GM12878 (cell line): ENCODE measurements around the gene MPP2. TPM values are rescaled to one million over a fixed set of nuclear protein-coding genes. Genes with fewer than 3 reads are reported as not detected.

ENCODE experiments used
- ATAC-seq: fragments of 200-7000 bp; cut with Tn5 transposase; 3 replicates; pipeline ENCODE4 v1.9.1; 2020; ENCODE audit warnings: mild to moderate bottlenecking, moderate library complexity
- BruUV-seq: library from RNA; stranded (reverse); fragments of 400-500 nt; replicated peaks from 2 replicates; lab custom pipeline; 2021; lab: Mats Ljungman, UMichigan
- CTCF ChIA-PET: fragments of 300-600 bp; sonication (Branson Sonifier 250); formaldehyde crosslinking; extraction: SDS; loops from one replicate; lab custom pipeline; 2021; ENCODE audit warnings: inconsistent platforms; lab: Yijun Ruan, JAX
- POLR2A ChIA-PET: fragments of 350-600 bp; formaldehyde crosslinking; extraction: SDS; loops from one replicate; lab custom pipeline; 2021; ENCODE audit warnings: inconsistent platforms; lab: Charles Lee
- RAD21 ChIA-PET: fragments of 300-600 bp; sonication (Branson Sonifier 250); formaldehyde crosslinking; loops from one replicate; lab custom pipeline; 2023; ENCODE audit warnings: antibody characterized with exemption; ENCODE audit not compliant: unreplicated experiment; lab: Charles Lee
- SMC1A ChIA-PET: fragments of 300-600 bp; sonication (Branson Sonifier 250); formaldehyde crosslinking; loops from one replicate; lab custom pipeline; 2023; ENCODE audit not compliant: unreplicated experiment, uncharacterized antibody; lab: Charles Lee
- DNase-seq: peaks from one replicate; pipeline ENCODE4 v3.0.0-alpha.2; 2011; ENCODE audit warnings: low read depth, low spot score
- FAIRE-seq: peaks from 3 replicates; lab custom pipeline; 2011; peaks lifted over from hg19 to GRCh38; lab: Jason Lieb, UNC
- H2AFZ ChIP-seq: 2 replicates; pipeline ENCODE4 v1.6.0; 2011; ENCODE audit warnings: low read depth, low read length, control low read depth; ENCODE audit not compliant: control insufficient read depth
- H3K27ac ChIP-seq: 2 replicates; pipeline ENCODE4 v1.5.1; 2011; ENCODE audit warnings: control low read depth; ENCODE audit not compliant: control insufficient read depth, insufficient read depth
- H3K27me3 ChIP-seq, 2 experiments: replicated peaks in 1 of 2; 2 replicates each; pipeline versions ENCODE4 v1.6.0 to v1.6.1; 2011; ENCODE audit warnings: low read length in 1 of 2; ENCODE audit not compliant: control insufficient read depth in 2 of 2, insufficient read depth in 2 of 2
- H3K36me3 ChIP-seq, 2 experiments: 2 replicates each; pipeline ENCODE4 v1.5.1; 2011; ENCODE audit warnings: low read length in 1 of 2; ENCODE audit not compliant: control insufficient read depth in 2 of 2, insufficient read depth in 2 of 2
- H3K4me1 ChIP-seq: 2 replicates; pipeline ENCODE4 v1.6.1; 2011; ENCODE audit warnings: mild to moderate bottlenecking, low read length, moderate library complexity, mixed read lengths; ENCODE audit not compliant: control insufficient read depth, insufficient read depth
- H3K4me2 ChIP-seq: 2 replicates; pipeline ENCODE4 v1.6.0; 2011; ENCODE audit warnings: control low read depth; ENCODE audit not compliant: control insufficient read depth, insufficient read depth
- H3K4me3 ChIP-seq: fragments of 200-600 bp; sonication (generic); 2 replicates; pipeline ENCODE4 v1.5.1; 2016
- H3K79me2 ChIP-seq: 2 replicates; pipeline ENCODE4 v1.6.0; 2011; ENCODE audit warnings: low read length; ENCODE audit not compliant: control insufficient read depth, insufficient read depth
- H3K9ac ChIP-seq: 2 replicates; pipeline ENCODE4 v1.8.0; 2011; ENCODE audit warnings: low read length, control low read depth, mixed read lengths; ENCODE audit not compliant: control insufficient read depth, insufficient read depth
- H3K9me3 ChIP-seq: replicated peaks from 3 replicates; pipeline ENCODE4 v1.5.1; 2011; ENCODE audit warnings: mild to moderate bottlenecking, low read length; ENCODE audit not compliant: control insufficient read depth, insufficient read depth
- H4K20me1 ChIP-seq: 2 replicates; pipeline ENCODE4 v1.6.0; 2011; ENCODE audit not compliant: control insufficient read depth, insufficient read depth
- ASH2L ChIP-seq: fragments of 300-600, 200-600 bp; sonication (generic); IDR thresholded peaks from 2 replicates; pipeline ENCODE4 v1.6.1; 2017; ENCODE audit warnings: low read depth, mild to moderate bottlenecking, borderline replicate concordance
- ATF7 ChIP-seq: fragments of 450-650 bp; IDR thresholded peaks from 2 replicates; pipeline ENCODE4 v1.6.1; 2016; ENCODE audit warnings: low read depth, mild to moderate bottlenecking
- ETV6 ChIP-seq, 2 experiments: fragments of 450-650 bp in 1 of 2; IDR thresholded peaks in 1 of 2; conservative IDR thresholded peaks in 1 of 2; 2 replicates each; pipeline ENCODE4 v1.6.1; 2014; ENCODE audit warnings: antibody characterized with exemption in 1 of 2, borderline replicate concordance in 1 of 2, low read depth in 1 of 2, mild to moderate bottlenecking in 1 of 2, moderate library complexity in 1 of 2
- GABPA ChIP-seq: IDR thresholded peaks from 2 replicates; pipeline ENCODE4 v1.6.1; 2014; ENCODE audit warnings: antibody characterized with exemption, low read depth, mild to moderate bottlenecking, inconsistent platforms
- POLR2AphosphoS5 ChIP-seq: IDR thresholded peaks from 2 replicates; pipeline ENCODE4 v1.6.1; 2011; ENCODE audit warnings: mild to moderate bottlenecking, low read length, inconsistent platforms
- RB1 ChIP-seq: fragments of 450-650 bp; formaldehyde crosslinking; IDR thresholded peaks from 2 replicates; pipeline ENCODE4 v1.6.1; 2017; ENCODE audit warnings: mild to moderate bottlenecking, borderline replicate concordance
- RBBP5 ChIP-seq: fragments of 200-600 bp; sonication (generic); conservative IDR thresholded peaks from 2 replicates; pipeline ENCODE4 v1.6.1; 2016
- SIX5 ChIP-seq: IDR thresholded peaks from 2 replicates; pipeline ENCODE4 v1.6.1; 2011; ENCODE audit warnings: mild to moderate bottlenecking, low read depth, low read length, moderate library complexity; ENCODE audit not compliant: severe bottlenecking
- SPI1 ChIP-seq: IDR thresholded peaks from 2 replicates; pipeline ENCODE4 v1.6.1; 2011; ENCODE audit warnings: low read depth, mild to moderate bottlenecking, low read length, moderate library complexity, borderline replicate concordance; ENCODE audit not compliant: insufficient read depth
- TCF3 ChIP-seq: IDR thresholded peaks from 2 replicates; pipeline ENCODE4 v1.6.1; 2012; ENCODE audit warnings: low read depth, mild to moderate bottlenecking, low read length, borderline replicate concordance; ENCODE audit not compliant: insufficient read depth
- TCF7 ChIP-seq: IDR thresholded peaks from 2 replicates; pipeline ENCODE4 v1.6.1; 2014; ENCODE audit warnings: antibody characterized with exemption, borderline replicate concordance
- YY1 ChIP-seq: IDR thresholded peaks from 2 replicates; pipeline ENCODE4 v1.6.1; 2011; ENCODE audit warnings: low read depth, mild to moderate bottlenecking, low read length
- WGBS: methylation state at CpG from one replicate; pipeline ENCODE4 v1.1.6; 2016; ENCODE audit warnings: low lambda C conversion rate; ENCODE audit not compliant: insufficient replicate concordance, insufficient coverage; ENCODE audit errors: missing lambda C conversion rate; 5-methylcytosine and 5-hydroxymethylcytosine counted together
- in situ Hi-C: fragments of 300-500 bp; cut with MboI; formaldehyde crosslinking; loops from 9 replicates; pipeline ENCODE4 v1.14.3; 2018; ENCODE audit warnings: mixed read lengths
- intact Hi-C: fragments of 100-400 bp; cut with micrococcal nuclease; formaldehyde crosslinking; loops from one replicate; pipeline ENCODE4 v1.14.2; 2022; ENCODE audit not compliant: unreplicated experiment
- polyA plus RNA-seq, 11 experiments: library from polyadenylated mRNA; depleted of rRNA in 4 of 11; unstranded in 6 of 11; stranded (reverse) in 5 of 11; fragments of >200 nt; fragmentation: Nextera tagmentation in 4 of 11; fragmentation: Illumina TruSeq in 1 of 11; extraction: Ambion mirVana in 4 of 11; extraction: Trizol in 1 of 11; gene quantifications; 1 replicate in 1 of 11; 2 replicates in 10 of 11; pipeline versions ENCODE4 v1.2.1 to v1.2.3, GENCODE V29; 2011 to 2016; ENCODE audit warnings: inconsistent platforms in 2 of 11, missing spikeins in 2 of 11, low read depth in 1 of 11
- total RNA-seq, 4 experiments: library from RNA; depleted of rRNA in 3 of 4; stranded (reverse); fragments of >200 nt in 3 of 4; fragmentation: Illumina TruSeq in 1 of 4; extraction: Trizol in 1 of 4; gene quantifications; 2 replicates each; pipeline versions ENCODE4 v1.2.1 to v1.2.3, GENCODE V29; 2013 to 2021
- TF ChIP-seq, protein P1 (sequence below): fragments of 450-650 bp; IDR thresholded peaks from 2 replicates; pipeline ENCODE4 v1.6.1; 2018; ENCODE audit warnings: mild to moderate bottlenecking, low read depth, moderate library complexity; ENCODE audit not compliant: partially characterized antibody
- TF ChIP-seq, protein P2 (sequence below): IDR thresholded peaks from 2 replicates; pipeline ENCODE4 v1.6.1; 2011; ENCODE audit warnings: low read depth, low read length, improper control_type of control experiment, borderline replicate concordance
- TF ChIP-seq, protein P3 (sequence below): fragments of 150-350 bp; IDR thresholded peaks from 2 replicates; pipeline ENCODE4 v1.6.1; 2014; ENCODE audit warnings: mild to moderate bottlenecking, low read depth, low read length
- TF ChIP-seq, protein P4 (sequence below): IDR thresholded peaks from 2 replicates; pipeline ENCODE4 v1.6.1; 2012; ENCODE audit warnings: low read depth, low read length, improper control_type of control experiment
- TF ChIP-seq, protein P5 (sequence below): fragments of 450-650 bp; IDR thresholded peaks from 2 replicates; pipeline ENCODE4 v1.6.1; 2014; ENCODE audit warnings: mild to moderate bottlenecking

MPP2 gene
- total and polyA plus RNA-seq, 10 of the 15 experiments (the other 5 are each of a cell fraction or from before 2014, with no cell fraction given), result 0.02 to 0.23 (median 0.15) TPM; not detected in 2

DNA sequence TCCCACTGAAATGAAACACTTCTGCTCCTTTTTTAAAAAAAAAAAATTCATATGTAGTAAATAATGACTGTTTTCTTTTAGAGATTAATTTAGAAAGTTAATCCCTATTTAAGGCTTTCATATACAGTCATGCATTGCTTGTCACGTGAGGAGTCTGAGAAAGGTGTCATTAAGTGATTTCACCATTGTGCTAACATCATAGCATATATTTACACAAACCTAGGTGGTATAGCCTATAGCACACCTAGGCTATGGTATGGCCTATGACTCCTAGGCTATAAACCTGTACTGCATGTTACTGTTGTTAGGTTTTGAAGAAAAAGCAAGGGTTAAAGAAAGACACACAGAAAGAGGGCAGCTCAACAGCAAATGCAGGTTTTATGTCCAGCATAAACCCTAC, 21.3 kb upstream of the MPP2 start:
- Histone ChIP-seq H3K4me3 (no peak overlapping the region), H3K36me3 (no peaks in the 10 kb centered on the region), H3K4me1 (no peaks in the 10 kb centered on the region; the same call in 1 of the 2 replicates), H3K9ac (no peak overlapping the region), H4K20me1 (no peaks in the 10 kb centered on the region; the same call in 1 of the 2 replicates), H3K27me3 (peaks cover 0 to 5% of the 10 kb centered on the region in 2 experiments; a peak in 2 of 4 replicates), H3K9me3 (no peaks in the 10 kb centered on the region), H3K4me2 (no peak overlapping the region), H3K27ac (no peak overlapping the region), H2AFZ (no peak overlapping the region), H3K79me2 (no peaks in the 10 kb centered on the region)
- intact Hi-C loops (no loop called here), in situ Hi-C loops (no loop called here)
- BruUV-seq, result no TSS peak
- ATAC-seq, result no peak
- CTCF ChIA-PET, result interaction anchor here (0.7 to 1.2 kb wide), 2 partner anchors 16 to 18 kb away, joined by 3 to 5 read pairs; no protein-coding TSS in a partner anchor
- DNase-seq, result no peak
- SMC1A ChIA-PET, result no interaction called here
- RAD21 ChIA-PET, result no interaction called here
- FAIRE-seq, result no peak
- WGBS, result 0% methylated on average over 1 of the region's 1 CpG
- POLR2A ChIA-PET, result interaction anchor here (0.6 kb wide), 1 partner anchor 141 kb away, joined by 3 read pairs; no protein-coding TSS in a partner anchor
- no peak for TF ChIP-seq TCF7
- TF ChIP-seq SPI1, result no peak
- TF ChIP-seq GABPA, result no peak
- TF ChIP-seq, protein P1, sequence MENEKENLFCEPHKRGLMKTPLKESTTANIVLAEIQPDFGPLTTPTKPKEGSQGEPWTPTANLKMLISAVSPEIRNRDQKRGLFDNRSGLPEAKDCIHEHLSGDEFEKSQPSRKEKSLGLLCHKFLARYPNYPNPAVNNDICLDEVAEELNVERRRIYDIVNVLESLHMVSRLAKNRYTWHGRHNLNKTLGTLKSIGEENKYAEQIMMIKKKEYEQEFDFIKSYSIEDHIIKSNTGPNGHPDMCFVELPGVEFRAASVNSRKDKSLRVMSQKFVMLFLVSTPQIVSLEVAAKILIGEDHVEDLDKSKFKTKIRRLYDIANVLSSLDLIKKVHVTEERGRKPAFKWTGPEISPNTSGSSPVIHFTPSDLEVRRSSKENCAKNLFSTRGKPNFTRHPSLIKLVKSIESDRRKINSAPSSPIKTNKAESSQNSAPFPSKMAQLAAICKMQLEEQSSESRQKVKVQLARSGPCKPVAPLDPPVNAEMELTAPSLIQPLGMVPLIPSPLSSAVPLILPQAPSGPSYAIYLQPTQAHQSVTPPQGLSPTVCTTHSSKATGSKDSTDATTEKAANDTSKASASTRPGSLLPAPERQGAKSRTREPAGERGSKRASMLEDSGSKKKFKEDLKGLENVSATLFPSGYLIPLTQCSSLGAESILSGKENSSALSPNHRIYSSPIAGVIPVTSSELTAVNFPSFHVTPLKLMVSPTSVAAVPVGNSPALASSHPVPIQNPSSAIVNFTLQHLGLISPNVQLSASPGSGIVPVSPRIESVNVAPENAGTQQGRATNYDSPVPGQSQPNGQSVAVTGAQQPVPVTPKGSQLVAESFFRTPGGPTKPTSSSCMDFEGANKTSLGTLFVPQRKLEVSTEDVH, result no peak
- no peak for TF ChIP-seq YY1
- TF ChIP-seq RBBP5, result no peak
- no peak for TF ChIP-seq POLR2AphosphoS5
- TF ChIP-seq SIX5, result no peak
- TF ChIP-seq, protein P2, sequence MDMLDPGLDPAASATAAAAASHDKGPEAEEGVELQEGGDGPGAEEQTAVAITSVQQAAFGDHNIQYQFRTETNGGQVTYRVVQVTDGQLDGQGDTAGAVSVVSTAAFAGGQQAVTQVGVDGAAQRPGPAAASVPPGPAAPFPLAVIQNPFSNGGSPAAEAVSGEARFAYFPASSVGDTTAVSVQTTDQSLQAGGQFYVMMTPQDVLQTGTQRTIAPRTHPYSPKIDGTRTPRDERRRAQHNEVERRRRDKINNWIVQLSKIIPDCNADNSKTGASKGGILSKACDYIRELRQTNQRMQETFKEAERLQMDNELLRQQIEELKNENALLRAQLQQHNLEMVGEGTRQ, result no peak
- no peak for TF ChIP-seq RB1
- TF ChIP-seq ATF7, result no peak
- no peak for TF ChIP-seq ETV6 (conservative IDR thresholded peaks at IDR 0.05 in 1 of 2, IDR thresholded peaks at IDR 0.05 in 1 of 2; ENCODE audit: borderline replicate concordance in 1 of 2, low read depth in 1 of 2)
- TF ChIP-seq, protein P3, sequence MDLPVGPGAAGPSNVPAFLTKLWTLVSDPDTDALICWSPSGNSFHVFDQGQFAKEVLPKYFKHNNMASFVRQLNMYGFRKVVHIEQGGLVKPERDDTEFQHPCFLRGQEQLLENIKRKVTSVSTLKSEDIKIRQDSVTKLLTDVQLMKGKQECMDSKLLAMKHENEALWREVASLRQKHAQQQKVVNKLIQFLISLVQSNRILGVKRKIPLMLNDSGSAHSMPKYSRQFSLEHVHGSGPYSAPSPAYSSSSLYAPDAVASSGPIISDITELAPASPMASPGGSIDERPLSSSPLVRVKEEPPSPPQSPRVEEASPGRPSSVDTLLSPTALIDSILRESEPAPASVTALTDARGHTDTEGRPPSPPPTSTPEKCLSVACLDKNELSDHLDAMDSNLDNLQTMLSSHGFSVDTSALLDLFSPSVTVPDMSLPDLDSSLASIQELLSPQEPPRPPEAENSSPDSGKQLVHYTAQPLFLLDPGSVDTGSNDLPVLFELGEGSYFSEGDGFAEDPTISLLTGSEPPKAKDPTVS, result no peak
- TF ChIP-seq TCF3, result no peak
- TF ChIP-seq, protein P4, sequence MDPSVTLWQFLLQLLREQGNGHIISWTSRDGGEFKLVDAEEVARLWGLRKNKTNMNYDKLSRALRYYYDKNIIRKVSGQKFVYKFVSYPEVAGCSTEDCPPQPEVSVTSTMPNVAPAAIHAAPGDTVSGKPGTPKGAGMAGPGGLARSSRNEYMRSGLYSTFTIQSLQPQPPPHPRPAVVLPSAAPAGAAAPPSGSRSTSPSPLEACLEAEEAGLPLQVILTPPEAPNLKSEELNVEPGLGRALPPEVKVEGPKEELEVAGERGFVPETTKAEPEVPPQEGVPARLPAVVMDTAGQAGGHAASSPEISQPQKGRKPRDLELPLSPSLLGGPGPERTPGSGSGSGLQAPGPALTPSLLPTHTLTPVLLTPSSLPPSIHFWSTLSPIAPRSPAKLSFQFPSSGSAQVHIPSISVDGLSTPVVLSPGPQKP, result no peak
- TF ChIP-seq, protein P5, sequence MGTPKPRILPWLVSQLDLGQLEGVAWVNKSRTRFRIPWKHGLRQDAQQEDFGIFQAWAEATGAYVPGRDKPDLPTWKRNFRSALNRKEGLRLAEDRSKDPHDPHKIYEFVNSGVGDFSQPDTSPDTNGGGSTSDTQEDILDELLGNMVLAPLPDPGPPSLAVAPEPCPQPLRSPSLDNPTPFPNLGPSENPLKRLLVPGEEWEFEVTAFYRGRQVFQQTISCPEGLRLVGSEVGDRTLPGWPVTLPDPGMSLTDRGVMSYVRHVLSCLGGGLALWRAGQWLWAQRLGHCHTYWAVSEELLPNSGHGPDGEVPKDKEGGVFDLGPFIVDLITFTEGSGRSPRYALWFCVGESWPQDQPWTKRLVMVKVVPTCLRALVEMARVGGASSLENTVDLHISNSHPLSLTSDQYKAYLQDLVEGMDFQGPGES, result no peak
- no peak for TF ChIP-seq ASH2L
